CD14-positive monocyte (primary cell): ENCODE data around the gene SBF2. TPM values are rescaled to one million over a fixed set of nuclear protein-coding genes. Genes with fewer than 3 reads are reported as not detected.

Experiments used
- DNase-seq, 3 donors: peaks; one replicate each; pipeline ENCODE4 v3.0.0-alpha.2; 2011 to 2022
- H2AFZ ChIP-seq: 2 replicates; pipeline ENCODE4 v1.6.0; 2012; ENCODE audit warnings: mild to moderate bottlenecking, low read depth, low read length, inconsistent platforms; ENCODE audit not compliant: insufficient read depth, poor library complexity, severe bottlenecking
- H3K27ac ChIP-seq, 2 donors: 1 replicate in 1 of 2; 2 replicates in 1 of 2; pipeline ENCODE4 v1.5.1; 2012 to 2013; ENCODE audit warnings: low read length in 2 of 2, control low read depth in 1 of 2, inconsistent platforms in 1 of 2, low read depth in 1 of 2, mild to moderate bottlenecking in 1 of 2
- H3K27me3 ChIP-seq, 2 donors: one replicate each; pipeline versions ENCODE4 v1.6.0 to v1.6.1; 2011 to 2013; ENCODE audit warnings: low read length in 2 of 2; ENCODE audit not compliant: control insufficient read depth in 2 of 2, insufficient read depth in 2 of 2
- H3K36me3 ChIP-seq, 2 donors: replicated peaks in 1 of 2; 1 replicate in 1 of 2; 2 replicates in 1 of 2; pipeline versions ENCODE4 v1.5.1 to v1.6.1; 2012 to 2013; ENCODE audit warnings: low read length in 2 of 2, control low read depth in 1 of 2, inconsistent platforms in 1 of 2, mild to moderate bottlenecking in 1 of 2; ENCODE audit not compliant: insufficient read depth in 2 of 2, control insufficient read depth in 1 of 2
- H3K4me1 ChIP-seq, 2 donors: 1 replicate in 1 of 2; 2 replicates in 1 of 2; pipeline versions ENCODE4 v1.5.1 to v1.6.1; 2012 to 2013; ENCODE audit warnings: low read length in 2 of 2, control low read depth in 1 of 2, inconsistent platforms in 1 of 2, mild to moderate bottlenecking in 1 of 2, moderate library complexity in 1 of 2; ENCODE audit not compliant: insufficient read depth in 2 of 2, control insufficient read depth in 1 of 2
- H3K4me2 ChIP-seq: replicated peaks from 2 replicates; pipeline ENCODE3; 2012; ENCODE audit warnings: low read length, moderate library complexity, mild to moderate bottlenecking; ENCODE audit not compliant: poor library complexity, severe bottlenecking; ENCODE audit errors: extremely low read depth
- H3K4me3 ChIP-seq, 3 experiments: fragments of 200-600 bp in 1 of 3; sonication (generic) in 1 of 3; replicated peaks in 1 of 3; 1 replicate in 2 of 3; 2 replicates in 1 of 3; pipeline ENCODE4 v1.5.1; 2011 to 2013; ENCODE audit warnings: low read length in 3 of 3, mild to moderate bottlenecking in 3 of 3, control low read depth in 2 of 3, low read depth in 2 of 3, inconsistent platforms in 1 of 3, moderate library complexity in 1 of 3
- H3K79me2 ChIP-seq: 2 replicates; pipeline ENCODE4 v1.6.0; 2012; ENCODE audit warnings: mild to moderate bottlenecking, control low read depth, inconsistent platforms, low read length, moderate library complexity; ENCODE audit not compliant: insufficient read depth
- H3K9ac ChIP-seq: 2 replicates; pipeline ENCODE4 v1.6.0; 2017; ENCODE audit warnings: low read length, mild to moderate bottlenecking; ENCODE audit not compliant: insufficient read depth, poor library complexity, severe bottlenecking
- H3K9me3 ChIP-seq, 2 donors: replicated peaks in 1 of 2; 1 replicate in 1 of 2; 2 replicates in 1 of 2; pipeline versions ENCODE4 v1.5.1 to v1.6.1; 2012 to 2013; ENCODE audit warnings: low read length in 2 of 2, control low read depth in 1 of 2; ENCODE audit not compliant: control insufficient read depth in 1 of 2, insufficient read depth in 1 of 2
- H4K20me1 ChIP-seq: 2 replicates; pipeline ENCODE4 v1.6.0; 2012; ENCODE audit warnings: mild to moderate bottlenecking, low read length, control low read depth, moderate library complexity; ENCODE audit not compliant: insufficient read depth
- H3K27ac Mint-ChIP-seq, 7 donors: one replicate each; pipeline ENCODE4 v1.8.0; 2020; ENCODE audit warnings: mild to moderate bottlenecking in 7 of 7, mixed read lengths in 7 of 7, moderate library complexity in 6 of 7, inconsistent platforms in 2 of 7
- H3K27me3 Mint-ChIP-seq, 3 donors: one replicate each; pipeline ENCODE4 v1.8.0; 2021 to 2022; ENCODE audit warnings: low read depth in 3 of 3, mild to moderate bottlenecking in 3 of 3, mixed read lengths in 3 of 3, moderate library complexity in 3 of 3, inconsistent platforms in 1 of 3
- H3K36me3 Mint-ChIP-seq, 2 donors: one replicate each; pipeline ENCODE4 v1.8.0; 2020; ENCODE audit warnings: mixed read lengths in 2 of 2, inconsistent platforms in 1 of 2, mild to moderate bottlenecking in 1 of 2
- H3K4me1 Mint-ChIP-seq: one replicate; pipeline ENCODE4 v1.8.0; 2020; ENCODE audit warnings: mild to moderate bottlenecking, mixed read lengths
- H3K4me3 Mint-ChIP-seq, 2 donors: one replicate each; pipeline ENCODE4 v1.8.0; 2020; ENCODE audit warnings: mild to moderate bottlenecking in 2 of 2, mixed read lengths in 2 of 2, moderate library complexity in 1 of 2
- H3K9me3 Mint-ChIP-seq, 7 donors: one replicate each; pipeline ENCODE4 v1.8.0; 2020 to 2022; ENCODE audit warnings: mixed read lengths in 7 of 7, mild to moderate bottlenecking in 6 of 7, moderate library complexity in 6 of 7, inconsistent platforms in 2 of 7
- WGBS: methylation state at CpG from one replicate; pipeline ENCODE4 v1.1.5; 2013; ENCODE audit warnings: missing lambda C conversion rate; ENCODE audit not compliant: insufficient coverage; 5-methylcytosine and 5-hydroxymethylcytosine counted together
- intact Hi-C, 2 donors: fragments of 100-400 bp; cut with micrococcal nuclease; formaldehyde crosslinking; loops; one replicate each; pipeline versions ENCODE4 v1.15.0 to v1.15.1; 2023
- polyA plus RNA-seq, 3 donors: library from polyadenylated mRNA; depleted of rRNA in 1 of 3; unstranded in 2 of 3; stranded (reverse) in 1 of 3; fragments of 300-500 nt in 2 of 3; fragments of >200 nt in 1 of 3; fragmentation: Illumina TruSeq in 2 of 3; gene quantifications; 1 replicate in 2 of 3; 2 replicates in 1 of 3; pipeline ENCODE4 v1.2.3, GENCODE V29; 2012 to 2021
- TF ChIP-seq, protein P1 (sequence below): fragments of 200-600 bp; IDR thresholded peaks from one replicate; pipeline ENCODE4 v1.8.0; 2022; ENCODE audit warnings: antibody characterized with exemption, mild to moderate bottlenecking

The SBF2 gene
- polyA plus RNA-seq, 3 donors, result 8.9 to 30.7 (median 16.4) TPM

GRCh38 chr11:9761441-9761945 lies 532.5 kb downstream of the SBF2 start:
- Histone ChIP-seq H3K79me2 (no peaks in the 10 kb centered on the region), H3K9ac (no peak overlapping the region), H3K4me3 (no peak overlapping the region), H3K9me3 (no peaks in the 10 kb centered on the region), H3K27me3 (no peaks in the 10 kb centered on the region), H4K20me1 (no peaks in the 10 kb centered on the region), H3K4me2 (no peak overlapping the region), H3K36me3 (no peaks in the 10 kb centered on the region), H3K4me1 (peaks cover 19 to 24% of the 10 kb centered on the region in 2 donors), H2AFZ (no peak overlapping the region), H3K27ac (no peak overlapping the region)
- intact Hi-C loops, result no loop called here
- Mint-ChIP-seq H3K36me3 (peaks cover 0 to 3% of the 10 kb centered on the region in 2 donors), H3K9me3 (peaks cover 0 to 2% (median 0%) of the 10 kb centered on the region in 7 donors), H3K27me3 (peaks cover 5 to 8% (median 5%) of the 10 kb centered on the region in 3 donors), H3K27ac (peak overlapping the region in 2 of 7 donors; percentile 16 to 17), H3K4me1 (peaks cover 29% of the 10 kb centered on the region), H3K4me3 (no peak overlapping the region)
- 97% methylated on average over 6 of the region's 6 CpGs for whole genome bisulfite sequencing
- TF ChIP-seq, protein P1, sequence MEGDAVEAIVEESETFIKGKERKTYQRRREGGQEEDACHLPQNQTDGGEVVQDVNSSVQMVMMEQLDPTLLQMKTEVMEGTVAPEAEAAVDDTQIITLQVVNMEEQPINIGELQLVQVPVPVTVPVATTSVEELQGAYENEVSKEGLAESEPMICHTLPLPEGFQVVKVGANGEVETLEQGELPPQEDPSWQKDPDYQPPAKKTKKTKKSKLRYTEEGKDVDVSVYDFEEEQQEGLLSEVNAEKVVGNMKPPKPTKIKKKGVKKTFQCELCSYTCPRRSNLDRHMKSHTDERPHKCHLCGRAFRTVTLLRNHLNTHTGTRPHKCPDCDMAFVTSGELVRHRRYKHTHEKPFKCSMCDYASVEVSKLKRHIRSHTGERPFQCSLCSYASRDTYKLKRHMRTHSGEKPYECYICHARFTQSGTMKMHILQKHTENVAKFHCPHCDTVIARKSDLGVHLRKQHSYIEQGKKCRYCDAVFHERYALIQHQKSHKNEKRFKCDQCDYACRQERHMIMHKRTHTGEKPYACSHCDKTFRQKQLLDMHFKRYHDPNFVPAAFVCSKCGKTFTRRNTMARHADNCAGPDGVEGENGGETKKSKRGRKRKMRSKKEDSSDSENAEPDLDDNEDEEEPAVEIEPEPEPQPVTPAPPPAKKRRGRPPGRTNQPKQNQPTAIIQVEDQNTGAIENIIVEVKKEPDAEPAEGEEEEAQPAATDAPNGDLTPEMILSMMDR, result no peak
- DNase-seq, result no peak

DNA sequence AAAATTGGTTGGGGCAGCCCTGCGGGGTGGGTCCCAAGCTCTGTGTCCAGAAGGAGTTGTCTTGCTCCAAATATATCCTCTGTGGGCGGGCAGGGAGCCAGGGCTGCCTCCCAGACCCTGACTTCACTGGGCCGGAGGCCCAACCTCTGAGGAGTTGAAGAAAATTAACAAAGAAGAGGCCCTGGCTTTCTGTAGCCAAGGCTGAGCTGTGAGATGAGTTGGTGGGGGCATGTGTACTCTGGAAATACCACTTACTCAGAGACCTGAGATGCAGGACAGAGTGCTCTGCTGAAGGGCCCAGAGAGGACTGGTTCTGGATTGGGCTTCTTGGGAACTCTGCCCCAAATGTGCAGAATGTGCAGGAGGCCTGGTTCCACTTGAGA lies 533.8 kb downstream of the SBF2 start:
- peaks cover 5 to 8% (median 7%) of the 10 kb centered on the region in 3 donors for H3K27me3 Mint-ChIP-seq
- H3K4me1 Mint-ChIP-seq, result peaks cover 38% of the 10 kb centered on the region
- 94% methylated on average over 2 of the region's 3 CpGs for WGBS
- H3K36me3 ChIP-seq, result no peaks in the 10 kb centered on the region
- no peaks in the 10 kb centered on the region for H3K79me2 ChIP-seq
- DNase-seq, result peak in 1 of 3 donors; percentile 50
- peaks cover 19 to 24% of the 10 kb centered on the region in 2 donors for H3K4me1 ChIP-seq
- H3K27ac Mint-ChIP-seq, result peak overlapping the region in 2 of 7 donors; percentile 4 to 92
- H3K27ac ChIP-seq, result no peak overlapping the region
- no peaks in the 10 kb centered on the region for H3K27me3 ChIP-seq
- H3K4me2 ChIP-seq, result no peak overlapping the region
- no peak overlapping the region for H3K4me3 ChIP-seq
- no peaks in the 10 kb centered on the region for H4K20me1 ChIP-seq
- intact Hi-C loops, result no loop called here
- no peak overlapping the region for H3K9ac ChIP-seq
- H2AFZ ChIP-seq, result no peak overlapping the region
- peaks cover 0 to 3% of the 10 kb centered on the region in 2 donors for H3K36me3 Mint-ChIP-seq
- no peaks in the 10 kb centered on the region for H3K9me3 ChIP-seq
- H3K4me3 Mint-ChIP-seq, result no peak overlapping the region
- TF ChIP-seq, protein P1, result no peak
- H3K9me3 Mint-ChIP-seq, result peaks cover 0 to 2% (median 0%) of the 10 kb centered on the region in 7 donors
